Nephron progenitor cell (in vitro differentiated cells): ENCODE results near the gene BACH1.

ENCODE experiments used
- DNase-seq: peaks from one replicate; pipeline ENCODE4 v3.0.0; 2021
- H3K27ac Mint-ChIP-seq: 2 replicates; pipeline ENCODE4 v1.8.0; 2021; ENCODE audit warnings: mild to moderate bottlenecking, moderate library complexity, mixed read lengths
- H3K27me3 Mint-ChIP-seq: 2 replicates; pipeline ENCODE4 v1.8.0; 2021; ENCODE audit warnings: mild to moderate bottlenecking, low read depth, mixed read lengths; ENCODE audit not compliant: poor library complexity
- H3K36me3 Mint-ChIP-seq: 2 replicates; pipeline ENCODE4 v1.8.0; 2021; ENCODE audit warnings: low read depth, mixed read lengths
- H3K4me1 Mint-ChIP-seq: 2 replicates; pipeline ENCODE4 v1.8.0; 2021; ENCODE audit warnings: mixed read lengths
- H3K4me3 Mint-ChIP-seq: 2 replicates; pipeline ENCODE4 v1.8.0; 2021; ENCODE audit warnings: mild to moderate bottlenecking, moderate library complexity, mixed read lengths
- H3K9me3 Mint-ChIP-seq: 2 replicates; pipeline ENCODE4 v1.8.0; 2021; ENCODE audit warnings: mild to moderate bottlenecking, moderate library complexity, mixed read lengths
- TF ChIP-seq, protein P1 (sequence below): fragments of 200-600 bp; sonication (generic); IDR thresholded peaks from 2 replicates; pipeline ENCODE4 v1.5.0; 2021; ENCODE audit warnings: antibody characterized with exemption

BACH1 gene

DNA sequence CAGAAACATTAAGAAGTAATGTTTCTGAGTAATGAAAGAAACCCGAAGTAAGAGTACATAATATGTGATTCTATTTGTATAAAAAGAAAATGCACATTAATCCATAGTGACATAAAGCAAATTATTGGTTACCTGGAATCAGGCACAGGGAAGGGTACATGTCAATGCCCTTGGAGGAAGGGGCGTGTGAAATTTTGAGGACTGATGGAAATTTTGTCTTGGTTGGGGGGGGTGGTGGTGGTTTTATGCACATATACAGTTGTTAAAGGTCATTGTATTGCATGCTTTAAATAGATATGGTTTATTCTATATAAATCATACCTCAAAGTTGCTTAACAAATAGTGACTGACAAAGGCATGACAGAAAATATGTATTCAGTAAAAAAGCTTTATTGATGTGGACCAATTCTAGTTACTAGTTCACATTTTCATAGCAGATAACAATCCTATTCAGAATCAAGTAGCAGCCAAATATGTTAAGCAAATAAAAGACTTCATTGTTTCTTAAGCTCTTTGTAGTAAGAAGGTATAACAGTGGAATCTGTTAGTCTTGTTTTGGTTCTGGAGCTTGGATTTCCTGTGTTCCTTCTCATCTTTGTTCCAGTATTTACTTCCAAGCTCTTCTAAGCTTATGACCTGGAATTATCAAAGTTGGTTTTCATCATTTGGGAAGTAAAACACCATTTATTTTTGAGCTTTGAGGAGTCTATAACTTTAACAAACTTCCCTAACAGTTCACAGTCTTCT lies 15.1 kb downstream of the BACH1 start:
- DNase-seq, result no peak
- H3K27ac Mint-ChIP-seq, result peak overlapping the region; percentile 85
- H3K4me1 Mint-ChIP-seq, result peaks cover 5% of the 10 kb centered on the region
- H3K36me3 Mint-ChIP-seq, result peaks cover 80% of the 10 kb centered on the region
- TF ChIP-seq, protein P1, sequence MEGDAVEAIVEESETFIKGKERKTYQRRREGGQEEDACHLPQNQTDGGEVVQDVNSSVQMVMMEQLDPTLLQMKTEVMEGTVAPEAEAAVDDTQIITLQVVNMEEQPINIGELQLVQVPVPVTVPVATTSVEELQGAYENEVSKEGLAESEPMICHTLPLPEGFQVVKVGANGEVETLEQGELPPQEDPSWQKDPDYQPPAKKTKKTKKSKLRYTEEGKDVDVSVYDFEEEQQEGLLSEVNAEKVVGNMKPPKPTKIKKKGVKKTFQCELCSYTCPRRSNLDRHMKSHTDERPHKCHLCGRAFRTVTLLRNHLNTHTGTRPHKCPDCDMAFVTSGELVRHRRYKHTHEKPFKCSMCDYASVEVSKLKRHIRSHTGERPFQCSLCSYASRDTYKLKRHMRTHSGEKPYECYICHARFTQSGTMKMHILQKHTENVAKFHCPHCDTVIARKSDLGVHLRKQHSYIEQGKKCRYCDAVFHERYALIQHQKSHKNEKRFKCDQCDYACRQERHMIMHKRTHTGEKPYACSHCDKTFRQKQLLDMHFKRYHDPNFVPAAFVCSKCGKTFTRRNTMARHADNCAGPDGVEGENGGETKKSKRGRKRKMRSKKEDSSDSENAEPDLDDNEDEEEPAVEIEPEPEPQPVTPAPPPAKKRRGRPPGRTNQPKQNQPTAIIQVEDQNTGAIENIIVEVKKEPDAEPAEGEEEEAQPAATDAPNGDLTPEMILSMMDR, result no peak
- peaks cover 55% of the 10 kb centered on the region for H3K9me3 Mint-ChIP-seq
- H3K4me3 Mint-ChIP-seq, result no peak overlapping the region
- no peaks in the 10 kb centered on the region for H3K27me3 Mint-ChIP-seq

DNA sequence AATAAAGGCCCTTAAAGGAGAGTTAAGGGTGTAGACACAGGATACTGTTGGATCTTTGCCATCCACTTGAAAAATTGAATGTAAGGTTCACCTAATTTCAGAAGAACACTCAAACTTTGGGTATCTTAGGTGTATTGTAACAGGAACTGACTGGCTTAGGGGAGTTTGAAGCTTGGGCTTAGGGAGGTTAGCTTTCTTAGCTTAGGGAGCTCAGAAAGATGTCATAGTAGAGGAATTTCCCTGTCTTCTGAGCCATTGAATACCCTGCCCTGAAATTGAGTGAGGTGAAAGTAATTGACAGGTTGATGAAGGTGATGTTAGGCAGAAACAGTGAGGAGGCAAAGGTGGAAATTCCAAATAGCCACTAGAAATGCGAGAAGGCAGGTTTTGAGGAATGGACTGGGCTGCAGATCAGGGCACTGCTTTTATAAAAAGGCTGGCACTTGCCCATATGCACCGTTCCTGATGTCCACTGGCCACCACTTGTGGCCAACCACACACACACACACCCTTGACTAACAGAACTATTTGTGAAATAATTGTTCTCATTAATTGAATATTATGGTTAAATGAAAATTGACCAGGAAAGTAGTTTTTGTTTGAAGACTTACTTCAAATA lies 16.5 kb downstream of the BACH1 start:
- Mint-ChIP-seq H3K4me3 (no peak overlapping the region), H3K27me3 (no peaks in the 10 kb centered on the region), H3K9me3 (peaks cover 53% of the 10 kb centered on the region), H3K4me1 (peaks cover 5% of the 10 kb centered on the region), H3K36me3 (peaks cover 80% of the 10 kb centered on the region), H3K27ac (no peak overlapping the region)
- TF ChIP-seq, protein P1, result no peak
- DNase-seq, result no peak

DNA sequence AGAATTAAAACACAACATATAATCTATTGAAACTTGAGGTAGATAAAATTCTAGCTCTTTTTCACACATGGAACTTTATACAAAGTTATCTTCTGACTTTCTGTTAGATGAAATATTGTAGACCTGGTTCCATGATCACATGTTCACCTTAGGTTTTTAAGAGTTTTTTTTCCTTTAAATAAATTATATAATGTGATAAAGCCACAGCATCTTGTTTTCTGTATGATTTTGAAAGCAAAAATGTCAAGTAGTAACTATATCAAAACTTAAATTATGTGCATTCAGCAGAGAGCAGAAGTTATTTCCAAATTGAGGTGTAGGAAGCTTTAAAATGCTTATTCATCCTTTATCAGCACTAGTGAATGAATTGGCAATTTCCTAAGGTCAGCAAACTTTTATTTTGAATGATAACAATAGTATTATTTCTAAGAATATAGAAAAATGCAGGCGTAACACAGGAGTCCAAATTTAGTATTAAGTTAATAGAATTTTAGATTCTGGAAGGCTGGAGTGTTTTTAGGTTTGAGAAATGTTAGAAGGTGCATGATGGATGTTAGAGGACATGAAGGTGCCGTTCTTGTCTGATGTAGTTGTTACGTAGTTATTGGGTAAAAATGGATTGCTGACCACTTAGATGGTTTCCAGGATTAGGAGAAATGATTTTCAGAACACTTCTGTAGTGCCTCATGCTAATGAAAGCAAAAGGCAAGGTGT lies 17.5 kb downstream of the BACH1 start:
- DNase-seq, result no peak
- H3K4me1 Mint-ChIP-seq, result peaks cover 5% of the 10 kb centered on the region
- H3K27me3 Mint-ChIP-seq, result no peaks in the 10 kb centered on the region
- H3K27ac Mint-ChIP-seq, result no peak overlapping the region
- peaks cover 53% of the 10 kb centered on the region for H3K9me3 Mint-ChIP-seq
- TF ChIP-seq, protein P1, result no peak
- H3K36me3 Mint-ChIP-seq, result peaks cover 80% of the 10 kb centered on the region
- H3K4me3 Mint-ChIP-seq, result no peak overlapping the region

DNA sequence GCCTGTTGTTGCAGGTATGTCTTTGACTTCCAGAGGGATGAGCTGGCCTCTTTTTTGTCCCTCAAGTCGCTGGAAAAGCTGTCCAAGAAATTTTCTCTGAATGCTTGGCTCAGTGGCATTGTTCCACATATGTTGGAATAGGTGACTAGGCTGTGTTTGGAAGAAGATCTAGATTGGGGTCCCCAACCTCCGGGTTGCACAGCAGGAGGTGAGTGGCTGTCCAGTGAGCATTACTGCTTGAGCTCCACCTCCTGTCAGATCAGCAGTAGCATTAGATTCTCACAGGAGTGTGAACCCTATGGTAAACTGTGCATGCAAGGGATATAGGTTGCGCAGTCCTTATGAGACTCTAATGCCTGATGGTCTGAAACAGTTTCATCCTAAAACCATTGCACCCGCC lies 18.1 kb downstream of the BACH1 start:
- no peak overlapping the region for H3K27ac Mint-ChIP-seq
- H3K4me1 Mint-ChIP-seq, result peaks cover 5% of the 10 kb centered on the region
- H3K27me3 Mint-ChIP-seq, result no peaks in the 10 kb centered on the region
- DNase-seq, result no peak
- H3K36me3 Mint-ChIP-seq, result peaks cover 80% of the 10 kb centered on the region
- no peak overlapping the region for H3K4me3 Mint-ChIP-seq
- TF ChIP-seq, protein P1, result no peak
- H3K9me3 Mint-ChIP-seq, result peaks cover 49% of the 10 kb centered on the region

DNA sequence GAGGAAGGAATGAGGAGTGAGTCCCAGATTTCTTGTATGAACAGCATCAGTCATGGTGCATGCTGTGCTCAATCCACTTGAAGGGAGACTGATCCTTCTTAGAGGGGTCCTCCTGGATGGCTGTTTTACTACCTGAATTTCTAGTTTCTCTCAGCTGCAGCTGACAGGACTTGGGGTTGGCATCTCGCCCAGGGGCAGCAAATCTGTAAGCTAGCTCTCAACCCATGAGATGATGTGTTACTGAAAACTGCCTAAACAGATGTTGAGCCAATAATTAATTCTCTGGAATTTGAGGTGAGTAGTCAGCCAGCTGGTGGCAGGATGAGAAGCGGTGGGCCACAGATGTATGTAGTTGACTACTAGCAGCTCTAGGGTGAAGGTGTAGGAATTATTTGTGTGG lies 19.6 kb downstream of the BACH1 start:
- peaks cover 78% of the 10 kb centered on the region for H3K36me3 Mint-ChIP-seq
- H3K27ac Mint-ChIP-seq, result peak overlapping the region; percentile 47
- TF ChIP-seq, protein P1, result no peak
- peaks cover 5% of the 10 kb centered on the region for H3K4me1 Mint-ChIP-seq
- no peaks in the 10 kb centered on the region for H3K27me3 Mint-ChIP-seq
- DNase-seq, result no peak
- H3K4me3 Mint-ChIP-seq, result no peak overlapping the region
- H3K9me3 Mint-ChIP-seq, result peaks cover 33% of the 10 kb centered on the region
